NCI-H1417 (cell line): ENCODE measurements around the gene SHISA8.
"Not testable (repeated sequence)": the region's sequence is repeated elsewhere in the genome, so short reads cannot be mapped to it uniquely, and the experiment has no call there.

ENCODE experiments used
- DNase-seq, 3 experiments: peaks; one replicate each; lab custom pipeline; 2025; lab: John Stamatoyannopoulos, UW

Gene SHISA8

DNA sequence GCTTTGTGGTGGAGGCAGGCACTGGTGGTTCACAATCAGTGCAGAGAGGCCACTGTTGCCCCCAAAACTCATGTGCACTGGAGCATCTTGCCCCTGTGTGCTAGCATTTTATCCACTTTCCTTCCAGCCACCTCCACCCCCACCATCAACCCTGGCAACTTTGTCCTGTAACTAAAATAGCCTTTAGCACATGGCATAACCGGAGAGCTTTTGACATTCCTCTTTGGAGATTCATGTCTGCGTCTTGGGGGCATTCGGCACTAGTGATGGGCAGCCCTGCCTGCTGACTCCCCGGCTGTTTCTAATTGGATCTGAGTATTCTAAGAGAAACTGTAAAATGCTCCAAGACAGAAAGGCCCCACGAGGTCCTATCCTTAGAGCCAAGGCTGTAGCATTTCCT, 15.8 kb downstream of the SHISA8 start:
- DNase-seq: no peak

DNA sequence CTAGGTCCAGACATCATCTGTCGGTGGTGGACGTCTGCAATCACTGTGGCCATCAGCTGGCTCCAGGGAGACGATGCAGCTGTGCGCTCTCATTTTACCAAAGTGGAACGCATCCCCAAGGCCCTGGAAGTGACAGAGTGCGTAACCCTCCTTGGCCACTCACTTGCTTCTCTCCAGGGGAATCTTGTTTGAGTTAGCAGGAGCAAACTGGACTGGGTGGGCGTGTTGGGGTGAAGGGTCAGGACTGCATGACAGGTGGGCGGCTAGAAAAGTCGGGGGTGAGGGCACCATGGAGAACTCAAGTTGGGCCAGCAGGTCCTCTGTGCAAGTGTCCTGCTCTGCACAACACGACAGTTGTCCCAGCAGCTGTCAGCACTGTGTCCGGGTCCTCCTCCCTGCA, 16.2 kb downstream of the SHISA8 start:
- DNase-seq: no peak

DNA sequence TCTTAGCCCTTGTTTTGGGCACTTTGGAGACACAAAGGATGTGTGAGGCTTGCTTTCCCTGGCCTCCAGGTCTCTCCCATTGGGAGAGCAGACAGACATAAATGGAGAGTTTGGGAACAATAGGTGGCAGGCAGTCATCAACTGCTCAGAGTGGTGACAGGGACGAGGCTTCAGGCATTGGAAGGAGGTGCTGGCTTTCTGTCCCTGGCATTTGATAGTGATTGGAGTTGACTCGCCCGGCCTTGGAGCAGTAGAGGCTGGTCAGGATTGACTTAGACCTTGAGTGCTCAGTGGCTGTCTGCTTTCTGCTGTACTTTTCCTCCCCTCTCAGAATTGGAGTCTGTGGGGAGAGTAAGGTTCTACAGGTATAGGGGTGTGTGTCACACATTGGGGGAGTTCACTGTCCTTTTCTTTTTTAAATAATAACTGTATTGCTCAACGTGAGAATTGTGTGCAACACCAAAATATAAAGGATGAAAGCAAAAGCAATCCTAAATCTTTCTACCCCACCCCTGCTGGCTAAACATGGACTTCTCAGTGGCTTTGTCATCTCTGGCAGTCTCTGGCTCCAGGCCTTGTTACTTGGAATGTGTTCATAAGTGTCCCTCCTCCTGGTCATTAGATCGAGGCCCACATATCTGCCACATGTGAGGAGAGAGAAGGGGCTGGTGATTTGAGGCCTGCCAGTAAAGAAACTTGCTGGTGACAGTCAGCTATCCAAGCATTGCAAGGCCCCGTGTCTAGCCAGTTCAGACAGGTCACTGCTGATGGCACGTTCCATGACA, 21.1 kb downstream of the SHISA8 start:
- no peak for DNase-seq

DNA sequence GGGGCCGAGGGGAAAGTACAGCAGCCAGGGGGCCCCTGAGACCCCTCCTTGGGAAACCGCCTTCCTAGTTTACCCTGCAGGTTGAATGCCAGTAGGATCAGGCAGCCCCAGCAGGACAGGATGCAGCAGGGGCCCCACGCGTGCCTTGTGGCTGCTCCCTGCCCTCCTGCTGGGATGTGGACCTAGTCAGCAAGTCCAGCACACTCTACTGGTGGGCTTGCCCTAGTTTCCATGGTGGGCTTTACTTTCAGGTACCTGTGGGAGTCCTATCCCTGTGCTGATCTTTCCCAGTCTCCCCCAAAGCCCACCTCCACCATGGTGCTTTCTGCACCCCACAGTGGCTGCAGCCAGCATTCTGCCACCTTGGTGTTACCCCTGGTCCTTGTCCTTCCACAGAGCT, 22.2 kb downstream of the SHISA8 start:
- DNase-seq: no peak

DNA sequence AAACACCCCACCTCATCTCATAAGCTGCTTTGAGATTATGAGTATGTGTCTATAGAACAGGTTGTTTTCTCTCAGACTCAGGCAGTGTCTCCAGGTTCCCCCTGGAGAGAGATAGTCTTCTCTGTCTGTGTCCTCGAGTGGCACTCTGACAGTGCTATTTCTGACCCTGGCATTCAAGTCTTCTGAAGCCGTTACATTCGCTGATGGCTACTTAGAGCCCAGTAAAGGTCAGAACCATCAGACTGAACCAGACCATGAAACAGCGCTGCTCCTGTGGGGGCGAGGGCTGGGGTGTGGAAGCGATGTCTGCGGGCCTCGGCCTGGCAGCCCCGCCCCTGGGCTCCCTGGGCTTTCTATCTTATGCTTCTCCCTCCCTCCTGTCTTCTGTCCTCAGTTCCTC, 23.5 kb downstream of the SHISA8 start:
- no peak for DNase-seq

DNA sequence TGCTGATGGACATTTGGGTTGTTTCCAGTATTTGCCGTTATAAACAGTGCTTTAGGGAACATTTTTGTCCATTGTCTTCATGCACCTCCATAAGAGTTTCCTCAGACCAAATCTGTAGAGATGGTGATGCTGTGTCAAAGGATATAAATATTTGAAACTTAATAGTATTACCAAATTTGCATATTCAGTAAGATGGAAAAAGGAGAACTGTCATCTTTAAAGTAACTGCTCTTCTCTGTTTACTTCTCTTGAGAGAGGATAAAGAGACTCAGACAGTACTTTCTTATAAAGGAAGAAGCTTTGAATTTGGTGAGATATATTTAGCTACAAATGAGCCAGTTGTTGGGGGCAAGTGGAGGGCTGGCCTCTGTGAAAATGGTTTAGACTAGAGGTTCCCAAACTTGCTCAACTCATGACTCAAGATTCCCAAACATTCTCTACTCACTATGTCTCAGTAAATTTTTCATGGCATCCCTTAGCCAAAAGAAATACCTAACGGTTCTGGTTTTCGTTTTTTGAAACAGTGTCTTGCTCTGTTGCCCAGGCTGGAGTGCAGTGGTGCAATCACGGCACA, 26.2 kb downstream of the SHISA8 start:
- no peak for DNase-seq

DNA sequence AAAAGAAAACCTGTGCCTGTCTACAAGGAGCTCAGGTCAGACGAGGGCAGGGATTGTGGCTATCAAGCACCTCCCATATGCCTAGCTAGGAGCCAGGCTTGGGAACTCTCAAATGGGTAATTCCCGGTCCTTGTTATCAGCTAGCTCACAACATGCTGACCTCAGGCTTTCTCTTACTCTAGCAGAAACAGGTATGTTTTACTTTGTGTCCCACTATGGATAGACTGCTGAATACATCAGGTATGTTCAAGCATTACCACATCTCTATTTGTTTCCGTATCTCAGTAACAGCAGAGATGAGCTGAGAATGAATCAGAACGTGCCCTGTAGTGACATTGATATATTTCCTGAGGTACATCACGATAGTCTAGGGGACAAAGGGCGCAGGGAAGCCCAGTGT, 29.4 kb downstream of the SHISA8 start:
- DNase-seq: no peak

DNA sequence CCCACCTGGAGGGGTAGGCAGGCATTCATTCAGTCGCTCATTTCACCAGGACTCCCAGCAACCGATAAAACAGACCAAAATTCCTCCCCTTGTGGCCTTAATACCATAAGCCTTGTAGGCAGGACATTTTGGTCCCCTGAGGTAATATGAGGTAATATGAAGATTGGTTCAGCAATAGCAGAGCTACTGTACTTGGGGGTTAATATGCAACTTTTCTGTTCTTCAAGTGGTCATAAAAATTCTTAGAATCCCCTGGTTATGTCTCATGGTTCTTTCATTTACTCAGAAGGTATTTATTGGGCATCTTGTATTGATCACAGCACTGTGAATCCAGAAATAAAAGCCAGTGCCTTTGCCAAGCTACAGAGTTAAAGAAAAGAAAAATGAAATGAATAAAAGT, 29.8 kb downstream of the SHISA8 start:
- DNase-seq: no peak

DNA sequence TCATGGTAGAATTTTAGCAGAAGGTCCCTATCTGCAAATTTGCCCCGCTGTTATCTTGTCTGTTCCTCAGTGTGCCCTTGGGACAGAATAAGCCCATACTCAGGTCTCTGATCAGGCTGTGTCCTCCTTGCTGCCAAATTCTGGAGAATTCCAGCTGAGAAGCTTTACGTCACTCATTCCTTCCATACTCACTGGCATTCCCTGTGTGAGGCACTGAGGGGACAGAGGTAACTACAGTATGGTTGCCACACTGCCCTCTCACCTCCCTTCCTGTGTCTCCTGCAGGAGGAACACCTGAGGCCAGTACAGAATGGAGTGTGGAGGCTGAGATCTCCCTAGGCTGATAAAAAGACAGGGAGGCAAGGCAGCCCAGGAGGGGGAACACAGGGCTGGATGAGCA, 31.5 kb downstream of the SHISA8 start:
- DNase-seq: no peak

DNA sequence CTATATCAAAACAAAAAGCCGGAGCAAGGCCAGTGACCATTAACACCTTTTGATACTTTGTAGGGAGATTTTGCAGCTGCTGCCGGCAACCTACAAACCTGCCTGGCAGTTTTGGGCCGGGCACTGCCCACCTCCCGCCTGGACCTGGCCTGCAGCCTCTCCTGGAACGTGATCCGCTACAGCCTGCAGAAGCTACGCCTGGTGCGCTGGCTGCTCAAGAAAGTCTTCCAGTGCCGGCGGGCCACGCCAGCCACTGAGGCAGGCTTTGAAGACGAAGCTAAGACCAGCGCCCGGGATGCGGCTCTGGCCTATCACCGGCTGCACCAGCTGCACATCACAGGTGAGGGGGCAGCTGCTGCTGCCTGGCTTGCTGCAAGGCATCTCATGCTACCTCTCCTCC, 34.2 kb downstream of the SHISA8 start:
- DNase-seq: no peak

DNA sequence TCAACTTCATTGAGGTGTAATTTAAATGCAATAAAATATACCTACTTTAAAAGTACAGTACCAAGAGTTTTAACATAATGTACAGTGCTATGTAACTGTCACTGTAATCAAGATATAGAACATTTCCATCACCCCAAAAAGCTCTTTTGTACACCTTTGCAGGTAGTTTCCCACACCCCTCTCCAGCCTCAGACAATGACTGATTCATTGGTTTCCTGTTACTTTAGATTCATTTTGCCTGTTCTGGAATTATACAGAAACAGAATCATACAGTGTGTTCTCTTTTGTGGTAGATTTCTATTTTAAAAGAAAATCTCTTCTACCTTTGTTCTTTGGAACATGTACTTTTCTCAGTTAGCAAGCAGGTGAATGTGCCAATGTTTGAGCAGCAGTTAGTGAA, 38.2 kb downstream of the SHISA8 start:
- DNase-seq: peak in 1 of 3 experiments; percentile 9

DNA sequence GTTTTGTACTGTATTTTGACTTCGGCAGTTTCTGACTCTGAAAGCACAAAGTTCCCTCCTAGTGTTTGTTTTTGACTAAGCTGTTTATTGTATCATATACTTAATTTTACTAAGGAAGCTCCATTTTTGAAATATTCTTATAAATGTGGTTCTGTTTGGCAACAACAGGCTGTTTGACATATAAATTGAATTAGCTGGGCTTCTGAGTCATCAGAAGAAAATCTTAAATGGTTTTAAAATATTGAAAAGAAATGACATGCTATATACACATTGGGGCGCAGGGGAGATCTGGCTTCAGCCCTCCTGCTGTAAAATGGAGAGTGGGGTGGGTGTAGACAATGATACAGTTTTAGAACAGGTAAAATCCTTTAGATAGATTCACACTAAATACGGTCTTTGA, 38.6 kb downstream of the SHISA8 start:
- DNase-seq: no peak

DNA sequence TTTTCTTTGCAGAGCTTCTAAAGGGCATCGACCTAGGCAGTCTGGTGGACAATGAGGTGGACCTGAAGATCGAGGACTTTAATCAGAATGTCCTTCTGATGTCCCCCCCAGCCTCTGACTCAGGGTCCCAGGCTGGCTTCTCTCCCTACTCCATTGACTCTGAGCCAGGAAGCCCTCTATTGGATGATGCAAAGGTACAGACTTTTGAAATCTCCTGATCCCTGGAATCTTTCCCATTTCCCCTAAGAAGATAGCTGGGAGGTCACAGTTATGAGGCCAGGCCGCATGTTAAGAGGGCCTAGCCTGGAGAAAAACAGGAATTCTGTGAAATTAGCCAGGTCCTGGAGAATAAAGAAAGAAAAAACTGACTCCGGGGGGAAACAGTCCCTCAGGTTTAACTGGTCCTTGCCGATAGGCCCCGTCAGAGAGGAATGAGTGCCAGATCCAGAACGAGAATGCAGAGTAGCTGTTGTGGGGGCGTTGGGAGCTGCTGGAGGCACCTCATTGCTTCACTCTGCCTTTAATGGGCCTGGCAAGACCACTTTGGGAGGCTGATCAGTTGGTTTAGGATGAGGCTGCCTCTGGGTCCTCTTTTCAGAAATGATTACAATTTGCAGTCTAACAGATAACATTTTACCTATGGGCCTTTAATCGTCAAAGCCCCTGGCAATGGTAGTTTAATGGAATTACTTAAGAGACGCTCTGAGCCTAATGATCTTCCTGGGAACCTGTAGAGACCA, 39.2 kb downstream of the SHISA8 start:
- no peak for DNase-seq

DNA sequence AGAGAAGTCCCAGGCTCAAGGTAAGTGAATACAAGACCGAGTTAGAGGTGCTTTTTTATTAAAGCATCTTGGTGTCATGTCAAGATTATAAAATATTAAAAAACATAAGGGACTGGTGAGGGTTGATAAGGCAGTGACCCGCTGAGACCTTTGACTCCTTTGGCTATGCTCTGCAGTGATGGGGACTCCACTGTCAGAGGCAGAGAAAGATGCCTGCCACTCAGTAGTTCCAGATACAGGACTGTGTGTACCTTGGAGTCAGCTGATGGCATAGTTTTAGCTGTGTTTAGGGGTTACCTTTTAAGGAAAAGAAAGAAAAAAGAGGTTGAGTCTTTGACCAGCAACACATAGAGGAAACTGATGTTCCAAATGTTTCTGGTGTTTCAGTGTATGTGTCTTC, 40.8 kb downstream of the SHISA8 start:
- DNase-seq: no peak

DNA sequence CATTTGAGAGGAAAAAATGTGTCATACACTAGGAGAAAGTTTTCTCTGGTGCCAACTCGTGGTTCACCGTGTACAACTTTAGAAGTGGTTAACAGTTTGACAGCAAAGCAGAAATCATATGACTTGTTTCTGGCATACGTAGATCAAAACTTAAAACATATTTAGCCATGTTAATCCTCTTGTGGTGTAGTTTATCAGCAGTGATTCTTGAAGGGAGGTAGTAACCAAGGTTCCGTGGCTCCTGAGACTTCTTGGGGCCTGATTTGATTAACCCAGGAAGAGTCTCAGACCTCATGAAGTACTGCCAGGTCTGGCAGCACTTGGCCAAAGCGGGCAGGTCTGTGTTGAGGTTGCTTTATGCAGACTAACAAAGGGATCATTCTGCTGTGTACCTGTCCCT, 41.5 kb downstream of the SHISA8 start:
- no peak for DNase-seq

DNA sequence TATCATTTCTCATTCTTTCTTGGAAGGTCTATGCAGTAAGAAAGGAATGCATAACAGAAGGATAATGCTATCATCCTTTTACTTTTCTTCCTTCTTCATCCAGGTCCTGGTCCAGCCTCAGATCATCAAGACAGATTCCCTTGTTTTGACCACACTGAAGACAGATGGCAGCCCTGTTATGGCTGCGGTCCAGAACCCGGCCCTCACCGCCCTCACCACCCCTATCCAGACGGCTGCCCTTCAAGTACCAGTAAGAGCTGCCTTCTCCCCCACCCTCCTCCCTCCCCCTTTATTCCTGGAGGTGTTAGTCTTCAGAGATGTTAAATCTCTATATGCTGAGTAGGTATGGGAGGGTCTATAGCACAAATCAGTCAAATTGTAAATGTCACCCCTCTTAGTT, 44.1 kb downstream of the SHISA8 start:
- no peak for DNase-seq

DNA sequence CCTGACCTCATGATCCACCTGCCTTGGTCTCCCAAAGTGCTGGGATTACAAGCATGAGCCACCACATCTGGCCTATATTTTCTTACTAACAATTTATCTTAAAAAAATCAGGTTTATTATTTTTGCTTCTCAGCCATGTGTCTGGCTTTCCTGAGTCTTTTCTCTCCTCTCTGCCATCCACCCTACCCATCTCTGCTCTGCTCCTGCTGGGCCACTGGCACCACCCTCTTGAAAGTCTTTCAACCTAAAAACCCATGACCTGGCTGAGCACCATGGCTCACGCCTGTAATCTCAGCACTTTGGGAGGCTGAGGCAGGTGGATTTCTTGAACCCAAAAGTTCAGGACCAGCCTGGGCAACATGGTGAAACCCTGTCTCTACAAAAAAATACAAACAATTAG, 44.8 kb downstream of the SHISA8 start:
- not testable (repeated sequence) for DNase-seq

DNA sequence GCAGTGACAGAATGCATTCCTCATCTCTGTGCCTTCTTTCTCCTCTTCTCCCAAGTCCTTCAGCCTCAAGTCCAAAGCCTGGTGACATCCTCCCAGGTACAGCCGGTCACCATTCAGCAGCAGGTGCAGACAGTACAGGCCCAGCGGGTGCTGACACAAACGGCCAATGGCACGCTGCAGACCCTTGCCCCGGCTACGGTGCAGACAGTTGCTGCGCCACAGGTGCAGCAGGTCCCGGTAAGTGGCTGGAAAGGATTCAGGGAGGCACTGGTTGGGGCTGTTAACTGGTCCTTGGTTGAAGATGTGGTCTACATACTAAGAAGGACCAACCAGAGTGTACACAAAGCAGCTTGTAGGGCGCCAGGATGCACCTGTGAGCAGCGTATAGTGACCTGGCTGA, 46.3 kb downstream of the SHISA8 start:
- no peak for DNase-seq

DNA sequence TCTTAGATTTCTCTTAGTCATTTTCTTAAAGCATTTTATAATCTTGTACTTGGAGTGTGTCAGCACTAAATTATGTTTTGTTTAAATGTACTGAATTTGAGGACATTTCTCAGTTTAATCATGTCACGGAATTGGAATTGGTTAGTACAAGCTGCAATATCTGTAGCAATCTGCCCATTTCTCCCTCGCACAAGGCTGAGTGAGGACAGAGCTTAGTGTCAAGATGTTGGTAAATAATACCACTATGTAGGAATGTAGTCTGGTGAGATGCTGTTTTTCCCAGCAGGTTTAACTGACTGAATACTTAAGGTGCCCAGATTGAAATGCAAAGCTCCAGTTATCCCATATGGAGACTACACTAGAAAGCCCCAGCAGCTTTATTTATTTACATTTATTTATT, 51.4 kb downstream of the SHISA8 start:
- no peak for DNase-seq

DNA sequence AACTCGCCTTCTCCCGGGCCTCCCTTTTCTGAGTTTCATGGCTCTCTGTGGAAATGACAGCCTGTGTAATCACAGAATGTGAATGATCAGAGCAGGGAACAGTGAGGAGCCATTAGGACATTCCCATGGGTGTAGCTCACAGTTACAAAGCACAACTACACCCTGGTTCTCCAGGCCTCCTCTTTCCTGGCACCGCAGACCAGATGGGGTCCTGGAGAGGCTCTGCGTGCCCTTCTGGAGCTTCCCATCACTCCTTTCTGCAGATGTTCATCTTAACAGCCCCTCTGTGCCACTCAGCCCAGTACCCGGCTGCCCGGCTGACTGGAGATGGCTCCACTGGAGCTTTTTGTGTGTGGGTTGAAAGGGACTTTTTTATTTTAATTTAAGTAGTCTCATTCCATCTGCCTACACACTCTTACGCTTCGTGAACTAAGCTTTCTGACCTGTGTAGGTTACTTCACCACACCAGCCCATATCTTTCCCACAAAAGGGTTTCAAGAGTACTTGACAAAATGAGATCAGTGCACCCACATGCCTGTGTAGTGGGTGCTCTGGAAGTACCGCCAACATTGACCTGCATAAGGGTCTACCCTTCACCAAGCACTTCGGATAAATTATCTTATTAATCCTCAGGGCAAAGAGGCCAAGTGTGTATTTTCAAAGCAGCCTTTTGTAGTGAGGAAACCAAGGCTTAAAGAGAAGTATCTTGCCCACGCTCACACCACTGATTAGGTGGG, 52.2 kb downstream of the SHISA8 start:
- DNase-seq: peak in 2 of 3 experiments; percentile 2 to 56

DNA sequence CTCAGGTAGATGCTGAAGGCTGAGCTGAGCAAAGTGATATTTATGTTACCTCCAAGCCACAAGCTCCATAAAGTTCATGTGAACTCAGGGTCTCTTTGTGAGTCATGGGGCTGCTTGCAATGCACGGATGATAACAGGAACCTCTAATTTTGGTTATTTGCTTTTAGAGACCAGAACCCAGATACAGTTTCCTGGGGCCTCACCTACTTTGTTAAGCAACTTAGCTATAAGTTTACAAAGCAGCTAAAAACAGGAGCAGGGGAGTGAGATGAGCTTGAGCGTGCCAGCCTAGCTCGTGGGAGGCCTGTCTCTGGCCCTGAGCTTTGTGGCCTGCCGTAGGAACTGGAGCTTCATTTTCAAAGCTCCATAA, 52.7 kb downstream of the SHISA8 start:
- DNase-seq: no peak
